Suprapubic skin (tissue), 4 donors: Measurements from ENCODE around the gene GALNT2. TPM values are rescaled to one million over a fixed set of nuclear protein-coding genes. Genes with fewer than 3 reads are reported as not detected.

Source experiments
- DNase-seq, 2 donors: peaks; one replicate each; pipeline ENCODE4 v3.0.0-alpha.2; 2019; ENCODE audit warnings: low spot score in 2 of 2
- H3K27ac ChIP-seq: fragments of 200-600 bp; sonication (generic); one replicate; pipeline ENCODE4 v1.5.1; 2019
- H3K27me3 ChIP-seq: fragments of 200-600 bp; sonication (generic); one replicate; pipeline ENCODE4 v1.5.1; 2019
- H3K36me3 ChIP-seq: fragments of 200-600 bp; sonication (generic); one replicate; pipeline ENCODE4 v1.5.1; 2019
- H3K4me1 ChIP-seq: fragments of 200-600 bp; sonication (generic); one replicate; pipeline ENCODE4 v1.5.1; 2019
- H3K4me3 ChIP-seq: fragments of 200-600 bp; sonication (generic); one replicate; pipeline ENCODE4 v1.5.1; 2019; ENCODE audit warnings: mild to moderate bottlenecking
- H3K9me3 ChIP-seq: fragments of 200-600 bp; sonication (generic); one replicate; pipeline ENCODE4 v1.5.1; 2019
- EP300 ChIP-seq: sonication (generic); formaldehyde crosslinking; IDR thresholded peaks from one replicate; pipeline ENCODE4 v1.6.1; 2017; ENCODE audit warnings: antibody characterized with exemption
- POLR2A ChIP-seq, 2 donors: fragments of 450-650 bp; IDR thresholded peaks; one replicate each; pipeline ENCODE4 v1.6.1; 2017; ENCODE audit warnings: antibody characterized with exemption in 2 of 2, mild to moderate bottlenecking in 2 of 2, moderate library complexity in 2 of 2
- POLR2AphosphoS5 ChIP-seq, 3 donors: sonication (generic); formaldehyde crosslinking; IDR thresholded peaks; one replicate each; pipeline ENCODE4 v1.6.1; 2017; ENCODE audit warnings: antibody characterized with exemption in 3 of 3
- WGBS: methylation state at CpG from one replicate; pipeline ENCODE4 v1.1.5; 2018; 5-methylcytosine and 5-hydroxymethylcytosine counted together
- total RNA-seq, 4 donors: library from RNA; depleted of rRNA; stranded (reverse); fragments of >200 nt; gene quantifications; one replicate each; pipeline ENCODE4 v1.1.0, GENCODE V29; 2016
- TF ChIP-seq, protein P1 (sequence below), 2 donors: fragments of 200-600 bp in 1 of 2; fragments of 450-650 bp in 1 of 2; sonication (generic) in 1 of 2; IDR thresholded peaks; one replicate each; pipeline ENCODE4 v1.5.1; 2016 to 2019; ENCODE audit warnings: antibody characterized with exemption in 2 of 2, mild to moderate bottlenecking in 1 of 2, moderate library complexity in 1 of 2

The GALNT2 gene
- total RNA-seq, 4 donors from 2014 or later, result 24.1 to 40.2 (median 36.4) TPM

DNA sequence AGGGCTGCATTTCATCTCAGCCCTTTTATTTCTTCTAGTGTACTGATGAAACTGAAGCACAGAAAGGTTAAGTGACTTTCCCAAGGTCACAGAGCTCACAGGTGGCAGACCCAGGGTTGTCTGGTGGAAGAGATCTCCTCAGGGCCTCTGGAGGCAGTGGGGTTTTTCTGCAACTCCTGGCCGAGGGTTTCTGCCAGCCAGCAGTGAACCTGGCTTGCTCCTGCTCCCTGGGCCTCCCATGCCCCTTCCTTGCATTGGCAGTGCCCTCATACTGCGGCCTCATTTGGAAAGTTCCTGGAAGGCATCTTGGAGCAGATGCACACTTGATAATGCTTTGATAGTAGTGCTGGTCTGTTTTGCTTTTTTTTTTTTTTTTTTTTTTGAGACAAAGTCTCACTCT, 7.7 kb downstream of the GALNT2 start:
- 64% methylated on average over 2 of the region's 2 CpGs for WGBS
- H3K4me1 ChIP-seq, result peaks cover 29% of the 10 kb centered on the region
- TF ChIP-seq POLR2AphosphoS5 (IDR thresholded peaks at IDR 0.05) (no peak), EP300 (no peak)
- TF ChIP-seq, protein P1, sequence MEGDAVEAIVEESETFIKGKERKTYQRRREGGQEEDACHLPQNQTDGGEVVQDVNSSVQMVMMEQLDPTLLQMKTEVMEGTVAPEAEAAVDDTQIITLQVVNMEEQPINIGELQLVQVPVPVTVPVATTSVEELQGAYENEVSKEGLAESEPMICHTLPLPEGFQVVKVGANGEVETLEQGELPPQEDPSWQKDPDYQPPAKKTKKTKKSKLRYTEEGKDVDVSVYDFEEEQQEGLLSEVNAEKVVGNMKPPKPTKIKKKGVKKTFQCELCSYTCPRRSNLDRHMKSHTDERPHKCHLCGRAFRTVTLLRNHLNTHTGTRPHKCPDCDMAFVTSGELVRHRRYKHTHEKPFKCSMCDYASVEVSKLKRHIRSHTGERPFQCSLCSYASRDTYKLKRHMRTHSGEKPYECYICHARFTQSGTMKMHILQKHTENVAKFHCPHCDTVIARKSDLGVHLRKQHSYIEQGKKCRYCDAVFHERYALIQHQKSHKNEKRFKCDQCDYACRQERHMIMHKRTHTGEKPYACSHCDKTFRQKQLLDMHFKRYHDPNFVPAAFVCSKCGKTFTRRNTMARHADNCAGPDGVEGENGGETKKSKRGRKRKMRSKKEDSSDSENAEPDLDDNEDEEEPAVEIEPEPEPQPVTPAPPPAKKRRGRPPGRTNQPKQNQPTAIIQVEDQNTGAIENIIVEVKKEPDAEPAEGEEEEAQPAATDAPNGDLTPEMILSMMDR (IDR thresholded peaks at IDR 0.05), result no peak
- H3K27me3 ChIP-seq, result no peaks in the 10 kb centered on the region
- no peaks in the 10 kb centered on the region for H3K9me3 ChIP-seq
- H3K27ac ChIP-seq, result no peak overlapping the region
- no peaks in the 10 kb centered on the region for H3K36me3 ChIP-seq
- DNase-seq, result no peak
- H3K4me3 ChIP-seq, result no peak overlapping the region

DNA sequence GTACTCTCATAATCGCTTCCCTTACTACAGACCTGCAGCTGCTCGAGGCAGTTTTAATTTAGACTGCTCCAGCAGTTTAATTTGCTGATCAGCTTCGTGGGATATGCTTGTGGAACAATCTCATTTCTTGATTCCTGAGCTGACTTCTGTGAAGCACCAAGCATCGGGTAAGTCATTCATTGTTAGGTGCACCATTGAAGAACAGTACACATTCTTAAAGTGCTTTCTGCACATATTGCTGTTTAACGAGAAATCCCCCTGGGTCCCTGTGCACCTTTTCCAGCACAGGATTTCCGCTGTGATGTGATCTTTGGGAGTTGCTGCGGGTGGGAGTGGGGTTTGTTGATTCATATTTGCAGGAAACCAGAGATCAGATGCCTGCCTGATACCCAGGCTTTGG, 9.1 kb downstream of the GALNT2 start:
- WGBS, result 90% methylated on average over 7 of the region's 7 CpGs
- no peaks in the 10 kb centered on the region for H3K36me3 ChIP-seq
- TF ChIP-seq POLR2AphosphoS5 (IDR thresholded peaks at IDR 0.05) (no peak), EP300 (no peak), POLR2A (IDR thresholded peaks at IDR 0.05) (no peak)
- TF ChIP-seq, protein P1 (IDR thresholded peaks at IDR 0.05), result no peak
- no peaks in the 10 kb centered on the region for H3K9me3 ChIP-seq
- no peak overlapping the region for H3K4me3 ChIP-seq
- no peak for DNase-seq
- no peaks in the 10 kb centered on the region for H3K27me3 ChIP-seq
- peaks cover 32% of the 10 kb centered on the region for H3K4me1 ChIP-seq
- no peak overlapping the region for H3K27ac ChIP-seq

DNA sequence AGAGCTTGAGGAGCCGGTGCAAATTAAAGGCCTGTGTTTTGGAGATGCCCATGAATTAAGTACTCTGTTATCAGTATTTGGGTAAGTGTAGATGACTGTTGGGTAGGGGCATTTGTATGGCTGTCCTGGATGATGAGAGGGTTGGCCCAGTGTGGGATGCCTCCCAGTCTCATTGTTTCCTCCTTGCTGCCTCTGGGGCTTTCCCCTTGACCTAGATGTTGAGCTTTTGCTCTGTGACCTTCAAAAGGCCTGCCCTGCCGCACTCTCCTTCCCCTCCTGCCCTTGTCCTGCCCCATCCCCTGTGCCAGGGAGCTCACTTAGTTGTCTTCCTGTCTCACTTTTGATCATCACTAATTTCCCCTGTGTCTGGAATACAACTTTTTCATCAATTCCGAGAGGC, 10.0 kb downstream of the GALNT2 start:
- no peak for DNase-seq
- H3K27ac ChIP-seq, result no peak overlapping the region
- no peaks in the 10 kb centered on the region for H3K36me3 ChIP-seq
- H3K27me3 ChIP-seq, result no peaks in the 10 kb centered on the region
- H3K4me1 ChIP-seq, result peaks cover 34% of the 10 kb centered on the region
- H3K9me3 ChIP-seq, result no peaks in the 10 kb centered on the region
- WGBS, result 93% methylated on average over 3 of the region's 3 CpGs
- TF ChIP-seq POLR2AphosphoS5 (IDR thresholded peaks at IDR 0.05) (no peak), EP300 (no peak), POLR2A (IDR thresholded peaks at IDR 0.05) (no peak)
- TF ChIP-seq, protein P1 (IDR thresholded peaks at IDR 0.05), result no peak
- no peak overlapping the region for H3K4me3 ChIP-seq

DNA sequence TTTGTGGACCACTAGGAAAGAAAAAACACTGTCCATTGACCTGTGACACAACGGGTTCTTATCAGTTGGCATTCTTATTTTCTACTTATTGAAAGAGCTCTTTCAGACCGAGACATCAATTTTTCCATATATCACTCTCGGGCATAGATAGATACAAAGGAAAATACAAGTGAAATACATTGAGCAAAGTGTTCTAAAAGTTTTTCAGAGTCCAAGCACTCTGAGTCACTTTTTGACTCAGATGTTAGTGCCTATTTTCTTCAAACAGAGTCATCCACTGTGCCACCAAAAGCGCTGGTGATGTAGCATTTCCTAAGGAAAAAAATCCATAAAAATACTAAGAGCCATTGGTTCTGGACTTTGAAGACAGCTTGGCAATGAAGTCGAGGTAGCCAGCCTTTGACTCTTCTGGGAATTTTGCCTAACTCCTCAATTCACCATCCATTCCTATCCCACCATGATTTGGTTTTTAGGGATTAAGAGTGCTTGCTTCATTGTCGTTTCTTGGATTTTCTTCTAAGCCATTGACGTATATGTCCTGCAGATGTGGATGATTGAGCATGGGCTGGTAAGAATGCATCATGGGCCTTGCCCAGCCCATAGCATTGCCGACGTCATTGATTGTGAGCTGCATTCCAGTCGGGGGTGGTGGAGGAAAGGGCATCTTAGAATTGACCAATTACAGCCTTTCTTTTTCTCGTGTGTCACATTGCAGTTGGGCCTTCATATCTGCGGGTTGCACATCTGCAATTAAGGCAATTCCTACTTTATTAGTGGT, 10.6 kb downstream of the GALNT2 start:
- no peak overlapping the region for H3K27ac ChIP-seq
- DNase-seq, result no peak

More for the DNA sequence above, 10.6 kb downstream of the GALNT2 start:
- H3K9me3 ChIP-seq, result no peaks in the 10 kb centered on the region
- 89% methylated on average over 12 of the region's 12 CpGs for WGBS
- H3K4me3 ChIP-seq, result no peak overlapping the region
- no peaks in the 10 kb centered on the region for H3K36me3 ChIP-seq
- peaks cover 34% of the 10 kb centered on the region for H3K4me1 ChIP-seq
- no peak for TF ChIP-seq POLR2AphosphoS5 (IDR thresholded peaks at IDR 0.05)
- TF ChIP-seq, protein P1 (IDR thresholded peaks at IDR 0.05), result no peak
- no peak for TF ChIP-seq EP300
- TF ChIP-seq POLR2A (IDR thresholded peaks at IDR 0.05), result no peak
- H3K27me3 ChIP-seq, result no peaks in the 10 kb centered on the region
